Adrenal gland (tissue), 12 donors: ENCODE data around the gene COX10. TPM values are rescaled to one million over a fixed set of nuclear protein-coding genes. Genes with fewer than 3 reads are reported as not detected.

Source experiments
- DNase-seq, 7 donors: peaks; one replicate each; pipeline ENCODE4 v3.0.0-alpha.2; 2019 to 2020
- H3K27ac ChIP-seq, 5 donors: fragments of 200-600 bp; sonication (generic) in 4 of 5; 1 replicate in 3 of 5; 2 replicates in 2 of 5; pipeline versions ENCODE4 v1.5.1 to v1.8.0; 2016 to 2020; ENCODE audit warnings: mild to moderate bottlenecking in 1 of 5
- H3K27me3 ChIP-seq: fragments of 200-600 bp; 2 replicates; pipeline ENCODE4 v1.8.0; 2021
- H3K36me3 ChIP-seq, 2 donors: fragments of 200-600 bp; replicated peaks in 1 of 2; 1 replicate in 1 of 2; 2 replicates in 1 of 2; pipeline versions ENCODE4 v1.5.1 to v1.8.0; 2018 to 2022
- H3K4me1 ChIP-seq, 2 donors: fragments of 200-600 bp; replicated peaks in 1 of 2; 1 replicate in 1 of 2; 2 replicates in 1 of 2; pipeline versions ENCODE4 v1.5.1 to v1.8.0; 2018 to 2021
- H3K4me3 ChIP-seq, 4 donors: fragments of 200-600 bp; sonication (generic) in 3 of 4; one replicate each; pipeline ENCODE4 v1.5.1; 2016 to 2018
- H3K9me3 ChIP-seq, 3 donors: fragments of 200-600 bp; sonication (generic) in 1 of 3; replicated peaks in 1 of 3; 1 replicate in 2 of 3; 2 replicates in 1 of 3; pipeline versions ENCODE4 v1.5.1 to v1.8.0; 2016 to 2021
- POLR2A ChIP-seq, 2 donors: fragments of 450-650 bp; IDR thresholded peaks; one replicate each; pipeline ENCODE4 v1.6.1; 2017; ENCODE audit warnings: antibody characterized with exemption in 2 of 2, mild to moderate bottlenecking in 2 of 2, moderate library complexity in 1 of 2
- WGBS, 4 donors: extraction: QIAGEN DNeasy Blood & Tissue Kit in 2 of 4; methylation state at CpG; one replicate each; pipeline versions ENCODE4 v1.1.5 to v1.1.7; 2013 to 2017; 5-methylcytosine and 5-hydroxymethylcytosine counted together
- intact Hi-C, 2 donors: fragments of 100-400 bp; cut with DNase I; formaldehyde crosslinking; loops; one replicate each; pipeline versions ENCODE4 v1.14.1 to v1.15.0; 2022 to 2023
- polyA plus RNA-seq, 3 donors: library from polyadenylated mRNA; stranded (reverse); fragments of 200-250 nt in 2 of 3; fragments of 350-450 nt in 1 of 3; fragmentation: Illumina TruSeq in 1 of 3; extraction: RNeasy Lipid Tissue Mini Kit (QIAGEN cat#74804) in 1 of 3; gene quantifications; one replicate each; pipeline ENCODE4 v1.2.3, GENCODE V29; 2013 to 2014
- total RNA-seq, 9 donors: library from RNA; depleted of rRNA in 4 of 9; stranded (reverse); fragments of >200 nt in 4 of 9; fragments of 120-200 nt in 1 of 9; fragmentation: NEBNext Ultra II Directional in 1 of 9; extraction: Animal tissue kit (Norgen Biotek cat#: 25700) in 1 of 9; gene quantifications; one replicate each; pipeline versions ENCODE4 v1.1.0 to v1.2.4, GENCODE V29; 2013 to 2023
- TF ChIP-seq, protein P1 (sequence below), 6 experiments: fragments of 450-650 bp in 4 of 6; fragments of 200-600 bp in 2 of 6; sonication (generic) in 1 of 6; IDR thresholded peaks; 1 replicate in 5 of 6; 2 replicates in 1 of 6; pipeline versions ENCODE4 v1.5.1 to v1.8.0; 2016 to 2021; ENCODE audit warnings: antibody characterized with exemption in 6 of 6, mild to moderate bottlenecking in 2 of 6, moderate library complexity in 1 of 6
- donor health status: healthy with polysubstance abuse.
- donor health status: Bipolar disorder and iron deficiency.
- donor health status: DM: yes; HTN: yes; CAD: no.
- donor health status: DM: no; HTN: no; CAD: no.
- donor health status: DM: no; HTN: no; CAD: no.
- donor health status: DM: yes; HTN: yes; CAD: no.

COX10 gene
- total and polyA plus RNA-seq, 12 donors = 6.8 to 33.9 (median 14.7) TPM

- TF ChIP-seq, protein P1, sequence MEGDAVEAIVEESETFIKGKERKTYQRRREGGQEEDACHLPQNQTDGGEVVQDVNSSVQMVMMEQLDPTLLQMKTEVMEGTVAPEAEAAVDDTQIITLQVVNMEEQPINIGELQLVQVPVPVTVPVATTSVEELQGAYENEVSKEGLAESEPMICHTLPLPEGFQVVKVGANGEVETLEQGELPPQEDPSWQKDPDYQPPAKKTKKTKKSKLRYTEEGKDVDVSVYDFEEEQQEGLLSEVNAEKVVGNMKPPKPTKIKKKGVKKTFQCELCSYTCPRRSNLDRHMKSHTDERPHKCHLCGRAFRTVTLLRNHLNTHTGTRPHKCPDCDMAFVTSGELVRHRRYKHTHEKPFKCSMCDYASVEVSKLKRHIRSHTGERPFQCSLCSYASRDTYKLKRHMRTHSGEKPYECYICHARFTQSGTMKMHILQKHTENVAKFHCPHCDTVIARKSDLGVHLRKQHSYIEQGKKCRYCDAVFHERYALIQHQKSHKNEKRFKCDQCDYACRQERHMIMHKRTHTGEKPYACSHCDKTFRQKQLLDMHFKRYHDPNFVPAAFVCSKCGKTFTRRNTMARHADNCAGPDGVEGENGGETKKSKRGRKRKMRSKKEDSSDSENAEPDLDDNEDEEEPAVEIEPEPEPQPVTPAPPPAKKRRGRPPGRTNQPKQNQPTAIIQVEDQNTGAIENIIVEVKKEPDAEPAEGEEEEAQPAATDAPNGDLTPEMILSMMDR (IDR thresholded peaks at IDR 0.05) = no peak
- no peak for TF ChIP-seq POLR2A (IDR thresholded peaks at IDR 0.05)
- peaks cover 0 to 3% of the 10 kb centered on the region in 2 donors for H3K4me1 ChIP-seq
Observed at GRCh38 chr17:14123619-14124278, 54.4 kb downstream of the COX10 start.

DNA sequence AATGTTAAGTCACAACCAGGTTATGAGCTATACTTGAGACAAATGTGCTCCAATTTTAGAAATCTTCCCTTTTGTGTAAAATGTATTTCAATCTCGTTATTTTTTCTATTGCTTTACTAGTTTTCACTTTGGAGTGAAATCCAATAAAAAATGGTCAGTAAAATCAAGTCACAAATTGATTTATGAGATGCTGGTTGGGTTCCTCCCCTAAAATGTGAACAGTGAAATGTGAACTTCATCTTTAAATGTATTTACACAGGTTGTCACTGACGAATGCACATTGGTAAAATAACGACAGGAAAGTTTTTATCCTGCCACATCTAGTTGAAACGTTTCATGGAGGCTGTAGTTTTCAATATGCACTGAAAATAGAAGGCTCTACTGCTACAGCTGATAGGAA is 55.5 kb downstream of the COX10 start:
- TF ChIP-seq, protein P1 (IDR thresholded peaks at IDR 0.05) = no peak
- no peak for TF ChIP-seq POLR2A (IDR thresholded peaks at IDR 0.05)
- Histone ChIP-seq H3K4me1 (peaks cover 0 to 3% of the 10 kb centered on the region in 2 donors), H3K9me3 (no peaks in the 10 kb centered on the region), H3K36me3 (no peaks in the 10 kb centered on the region), H3K27me3 (no peaks in the 10 kb centered on the region), H3K27ac (no peak overlapping the region), H3K4me3 (no peak overlapping the region)
- intact Hi-C loops = no loop called here
- DNase-seq = no peak
- 77 to 82% (median 80%) methylated on average over 4 of the region's 4 CpGs for WGBS, 4 donors

More at GRCh38 chr17:14123619-14124278, 54.4 kb downstream of the COX10 start:
- Histone ChIP-seq H3K27ac (no peak overlapping the region), H3K4me3 (no peak overlapping the region), H3K27me3 (no peaks in the 10 kb centered on the region), H3K9me3 (no peaks in the 10 kb centered on the region), H3K36me3 (no peaks in the 10 kb centered on the region)
- WGBS, 4 donors = 77 to 83% (median 81%) methylated on average over 5 of the region's 5 CpGs
- no peak for DNase-seq
- intact Hi-C loops = no loop called here

DNA sequence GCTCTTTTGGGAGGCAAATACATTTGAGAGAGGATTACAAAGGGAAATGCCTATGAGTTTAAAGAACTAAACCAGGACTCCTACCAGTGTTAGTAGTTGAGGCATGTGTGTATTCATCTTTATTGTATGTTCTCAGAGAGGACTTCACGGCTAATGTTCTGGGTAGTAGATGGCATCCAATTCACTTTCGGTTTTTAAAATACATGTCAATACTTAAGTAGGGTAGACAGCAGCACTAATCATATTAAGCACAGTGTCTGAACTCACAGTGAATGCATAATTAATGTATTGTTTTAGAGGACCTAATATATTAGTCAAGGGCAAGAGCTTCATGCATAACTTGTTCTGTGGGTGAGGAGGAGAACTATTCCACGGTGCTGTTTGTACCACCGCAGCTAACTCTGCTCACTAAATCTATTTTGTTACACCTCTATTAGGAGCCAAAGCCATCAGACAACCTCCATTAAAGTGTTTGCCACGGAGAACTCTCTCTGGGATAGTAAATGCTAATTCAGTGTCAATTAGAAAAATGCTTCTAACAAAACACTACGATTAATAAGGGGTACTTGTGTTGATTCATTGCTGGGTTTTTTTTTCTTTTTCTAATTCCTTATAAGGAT is 56.3 kb downstream of the COX10 start:
- Histone ChIP-seq H3K36me3 (no peaks in the 10 kb centered on the region), H3K27me3 (no peaks in the 10 kb centered on the region), H3K27ac (no peak overlapping the region), H3K9me3 (no peaks in the 10 kb centered on the region), H3K4me3 (no peak overlapping the region), H3K4me1 (peaks cover 0 to 3% of the 10 kb centered on the region in 2 donors)
- intact Hi-C loops = no loop called here
- DNase-seq = no peak
- no peak for TF ChIP-seq POLR2A (IDR thresholded peaks at IDR 0.05)
- TF ChIP-seq, protein P1 (IDR thresholded peaks at IDR 0.05) = no peak
- 84 to 89% (median 87%) methylated on average over 6 of the region's 6 CpGs for WGBS, 4 donors

DNA sequence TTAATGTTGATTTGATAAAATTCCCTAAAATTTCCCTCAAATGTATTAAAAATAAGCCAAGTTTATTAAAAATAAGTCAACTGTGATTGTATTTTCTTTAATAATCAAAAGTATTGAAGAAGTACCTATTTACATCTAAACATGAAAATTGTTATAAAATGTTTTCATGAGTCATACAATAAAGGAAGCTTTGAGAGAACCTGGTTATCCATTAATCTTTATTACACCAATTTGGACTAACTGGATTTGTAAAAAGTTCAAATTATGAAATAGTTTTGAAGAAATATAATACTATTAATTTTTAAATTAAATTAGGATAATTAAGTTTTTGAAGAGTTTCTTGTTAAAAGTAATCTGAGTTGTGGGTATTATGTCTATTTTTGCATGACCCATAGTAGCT is 63.8 kb downstream of the COX10 start:
- no peak overlapping the region for H3K4me3 ChIP-seq
- H3K27me3 ChIP-seq = no peaks in the 10 kb centered on the region
- no peak for TF ChIP-seq POLR2A (IDR thresholded peaks at IDR 0.05)
- DNase-seq = no peak
- no peaks in the 10 kb centered on the region for H3K4me1 ChIP-seq
- H3K9me3 ChIP-seq = no peaks in the 10 kb centered on the region
- intact Hi-C loops = no loop called here
- H3K36me3 ChIP-seq = no peaks in the 10 kb centered on the region
- H3K27ac ChIP-seq = no peak overlapping the region

DNA sequence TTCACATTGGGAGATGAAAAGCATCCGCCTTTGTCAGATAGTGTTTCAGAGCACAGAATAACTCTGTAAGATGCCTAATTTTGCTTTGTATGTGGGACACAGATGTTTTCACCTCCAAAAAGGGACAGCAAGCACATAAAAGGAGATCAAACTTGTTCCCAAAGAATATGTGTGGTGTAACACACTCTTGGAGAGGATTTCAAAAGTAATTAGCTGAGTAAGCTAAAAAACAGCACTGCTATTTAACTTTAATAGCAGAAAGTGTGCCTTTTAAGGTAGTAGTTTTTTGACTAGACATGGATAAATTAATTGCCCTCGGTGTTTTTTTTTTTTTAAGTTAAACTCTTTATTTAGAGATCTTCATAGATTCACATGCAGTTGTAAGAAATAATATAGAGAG is 65.2 kb downstream of the COX10 start:
- TF ChIP-seq, protein P1 (IDR thresholded peaks at IDR 0.05) = no peak
- no peak for TF ChIP-seq POLR2A (IDR thresholded peaks at IDR 0.05)
- Histone ChIP-seq H3K9me3 (no peaks in the 10 kb centered on the region), H3K4me1 (no peaks in the 10 kb centered on the region), H3K36me3 (no peaks in the 10 kb centered on the region), H3K4me3 (no peak overlapping the region), H3K27ac (no peak overlapping the region), H3K27me3 (no peaks in the 10 kb centered on the region)
- no peak for DNase-seq
- WGBS, 4 donors = 89 to 94% (median 91%) methylated on average over 2 of the region's 2 CpGs
- intact Hi-C loops = no loop called here
